ENCODE results near the gene PPP2R5A. TPM values are rescaled to one million over a fixed set of nuclear protein-coding genes. Genes with fewer than 3 reads are reported as not detected.

The PPP2R5A gene
- total and polyA plus RNA-seq, 4 experiments from 2014 or later: 37.9 to 55.0 (median 48.4) TPM

DNA sequence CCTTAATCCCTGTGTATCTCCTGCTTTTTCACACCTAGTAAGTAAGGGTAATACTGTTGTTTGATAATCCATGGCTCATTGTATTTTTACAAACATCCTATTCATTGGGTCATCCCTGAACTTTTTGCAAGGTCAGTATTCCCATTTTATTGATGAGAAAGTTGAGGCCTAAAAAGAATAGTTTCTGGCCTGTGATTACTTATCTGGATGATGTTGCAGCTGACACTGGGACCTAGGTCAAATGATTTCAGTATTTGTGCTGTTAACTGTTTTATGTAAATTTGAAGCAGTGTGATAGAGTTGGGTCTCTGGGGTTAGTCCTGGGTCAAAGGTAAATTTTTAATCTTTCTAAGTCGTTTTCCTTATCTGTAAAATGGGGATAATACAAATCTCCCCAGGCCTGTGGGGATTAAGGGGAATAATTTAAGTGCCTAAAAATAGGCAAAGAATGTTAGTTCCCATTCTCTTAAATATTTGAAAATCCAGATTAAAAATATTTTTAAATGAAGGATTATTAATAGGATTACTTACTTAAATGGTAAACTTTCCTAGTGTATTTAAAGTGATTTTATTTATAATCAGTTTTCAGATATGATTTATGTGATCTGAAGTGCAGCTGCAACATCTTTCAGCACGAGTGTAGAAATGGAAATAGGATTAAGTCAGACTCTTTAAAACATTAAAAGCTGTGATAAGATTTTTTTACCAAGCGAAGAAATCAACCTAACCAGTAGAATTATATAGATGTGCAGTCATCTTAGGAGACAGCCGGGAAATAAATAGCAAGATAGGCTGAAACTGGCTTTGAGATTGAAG is 4.3 kb downstream of the PPP2R5A start:
- H3K27ac ChIP-seq (ENCODE audit: low read depth, low read length): no peak overlapping the region
- Mint-ChIP-seq H3K36me3 (peaks cover 0 to 14% of the 10 kb centered on the region in 2 donors), H3K4me1 (peaks cover 53 to 77% (median 65%) of the 10 kb centered on the region in 4 donors), H3K27me3 (no peaks in the 10 kb centered on the region), H3K9me3 (no peaks in the 10 kb centered on the region), H3K27ac (peak overlapping the region in 2 of 7 donors; percentile 27 to 28), H3K4me3 (peak overlapping the region in 7 of 8 donors; percentile 36 to 80 (median 72))
- POLR2A ChIA-PET (ENCODE audit: partially characterized antibody): interaction anchor here (0.6 to 3.3 kb wide), 4 partner anchors 33 to 219 kb away, joined by 3 to 17 read pairs (median 5); partner anchors contain the start of gene NENF
- CTCF ChIA-PET (ENCODE audit: partially characterized antibody): interaction anchor here (0.7 to 9.0 kb wide), 4 partner anchors 167 to 254 kb away, joined by 3 to 162 read pairs (median 4); partner anchors contain the start of genes DTL and INTS7
- H3K9me3 ChIP-seq (ENCODE audit: control insufficient read depth in 1 of 2, low read length in 2 of 2): no peaks in the 10 kb centered on the region
- intact Hi-C loops (cut with micrococcal nuclease): loop anchor here (2.0 to 10.0 kb wide), 4 partner anchors 77 to 318 kb away; partner anchors contain the start of gene ATF3
- H3K4me1 ChIP-seq (ENCODE audit: insufficient read depth, low read length): peaks cover 68% of the 10 kb centered on the region
- no peaks in the 10 kb centered on the region for H3K36me3 ChIP-seq (ENCODE audit: insufficient read depth, low read length)
- no peak overlapping the region for H3K4me3 ChIP-seq (ENCODE audit: low read length in 2 of 2)
- no peak for DNase-seq
- no peaks in the 10 kb centered on the region for H3K27me3 ChIP-seq (ENCODE audit: insufficient read depth, low read length)

DNA sequence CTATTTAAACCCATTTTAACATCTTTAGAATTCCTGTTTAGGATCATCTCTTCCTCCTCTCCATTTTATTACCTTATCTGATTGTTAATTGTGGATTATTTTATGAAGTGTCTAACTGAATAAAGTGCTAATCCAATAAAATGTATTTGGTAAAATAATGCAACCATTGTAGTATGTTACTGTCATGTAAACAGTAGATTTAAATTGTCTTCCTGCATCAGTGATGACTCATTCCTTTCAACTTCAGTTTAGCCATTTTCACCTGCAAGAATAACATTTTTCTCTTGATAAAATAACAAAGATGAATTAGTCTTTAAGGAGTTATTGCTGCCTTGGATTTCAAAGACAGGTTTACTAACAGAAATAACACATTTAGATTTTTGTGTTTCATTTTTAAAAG is 5.4 kb downstream of the PPP2R5A start:
- H3K27me3 Mint-ChIP-seq: no peaks in the 10 kb centered on the region
- H3K27me3 ChIP-seq (ENCODE audit: insufficient read depth, low read length): no peaks in the 10 kb centered on the region
- H3K27ac Mint-ChIP-seq: peak overlapping the region in 4 of 7 donors; percentile 27 to 88 (median 28)
- no peak overlapping the region for H3K4me3 ChIP-seq (ENCODE audit: low read length in 2 of 2)
- H3K4me3 Mint-ChIP-seq: peak overlapping the region in 7 of 8 donors; percentile 37 to 86 (median 65)
- H3K9me3 Mint-ChIP-seq: no peaks in the 10 kb centered on the region
- no peak for DNase-seq
- peaks cover 78% of the 10 kb centered on the region for H3K4me1 ChIP-seq (ENCODE audit: insufficient read depth, low read length)
- intact Hi-C loops (cut with micrococcal nuclease): loop anchor here (1.0 to 10.0 kb wide), 5 partner anchors 76 to 228 kb away; no protein-coding TSS in a partner anchor
- no peaks in the 10 kb centered on the region for H3K36me3 ChIP-seq (ENCODE audit: insufficient read depth, low read length)
- H3K9me3 ChIP-seq (ENCODE audit: control insufficient read depth in 1 of 2, low read length in 2 of 2): no peaks in the 10 kb centered on the region
- peaks cover 58 to 81% (median 72%) of the 10 kb centered on the region in 4 donors for H3K4me1 Mint-ChIP-seq
- POLR2A ChIA-PET (ENCODE audit: partially characterized antibody): interaction anchor here (1.4 to 3.3 kb wide), 3 partner anchors 34 to 255 kb away, joined by 5 to 17 read pairs (median 7); partner anchors contain the start of genes DTL and INTS7
- H3K36me3 Mint-ChIP-seq: peaks cover 0 to 8% of the 10 kb centered on the region in 2 donors
- no peak overlapping the region for H3K27ac ChIP-seq (ENCODE audit: low read depth, low read length)
- CTCF ChIA-PET (ENCODE audit: partially characterized antibody): interaction anchor here (1.2 to 9.0 kb wide), 12 partner anchors 32 to 255 kb away, joined by 3 to 162 read pairs (median 6); partner anchors contain the start of genes DTL and INTS7

DNA sequence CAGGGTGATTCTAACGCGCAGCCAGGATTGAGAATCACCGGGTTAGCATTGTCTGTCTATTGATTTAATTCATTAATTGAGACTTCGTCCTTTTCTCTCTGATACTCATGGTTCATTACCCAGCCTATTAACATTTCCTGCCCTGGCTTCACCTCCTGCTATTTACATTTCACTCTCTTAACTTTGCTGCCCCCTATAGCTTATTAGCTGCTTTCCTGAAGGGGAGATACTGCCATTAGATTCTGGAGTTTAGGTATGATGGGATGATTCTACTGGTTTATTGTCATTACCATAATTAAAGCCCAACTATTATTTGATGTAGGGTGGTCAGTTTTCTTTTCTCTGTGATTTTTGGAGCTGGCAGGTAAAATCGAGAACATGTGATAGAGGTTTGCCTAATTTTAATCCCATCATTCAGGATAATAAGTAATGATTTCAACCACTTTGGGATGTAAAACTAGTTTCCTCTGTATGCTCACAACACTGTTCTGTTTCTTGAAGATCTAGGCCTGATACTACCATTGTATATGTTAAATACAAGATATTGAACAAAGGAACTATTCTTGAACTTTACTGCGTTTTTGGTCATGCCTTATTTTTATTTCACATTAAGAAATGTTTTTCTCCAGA is 6.4 kb downstream of the PPP2R5A start:
- ChIA-PET CTCF (ENCODE audit: partially characterized antibody) (interaction anchor here (0.7 to 9.0 kb wide), 24 partner anchors 13 to 611 kb away, joined by 3 to 162 read pairs (median 4); partner anchors contain the start of genes DTL and INTS7), POLR2A (ENCODE audit: partially characterized antibody) (interaction anchor here (1.4 to 3.3 kb wide), 3 partner anchors 35 to 256 kb away, joined by 5 to 17 read pairs (median 7); partner anchors contain the start of genes DTL and INTS7)
- H3K4me3 ChIP-seq (ENCODE audit: low read length in 2 of 2): no peak overlapping the region
- intact Hi-C loops (cut with micrococcal nuclease): loop anchor here (1.0 to 10.0 kb wide), 5 partner anchors 75 to 229 kb away; no protein-coding TSS in a partner anchor
- peaks cover 0 to 2% of the 10 kb centered on the region in 2 donors for H3K36me3 Mint-ChIP-seq
- H3K4me1 ChIP-seq (ENCODE audit: insufficient read depth, low read length): peaks cover 87% of the 10 kb centered on the region
- no peaks in the 10 kb centered on the region for H3K36me3 ChIP-seq (ENCODE audit: insufficient read depth, low read length)
- peaks cover 66 to 91% (median 81%) of the 10 kb centered on the region in 4 donors for H3K4me1 Mint-ChIP-seq
- no peak overlapping the region for H3K27ac ChIP-seq (ENCODE audit: low read depth, low read length)
- peak in 4 of 5 donors; percentile 57 to 70 (median 64) for DNase-seq
- H3K9me3 Mint-ChIP-seq: no peaks in the 10 kb centered on the region
- H3K27me3 Mint-ChIP-seq: no peaks in the 10 kb centered on the region
- H3K9me3 ChIP-seq (ENCODE audit: control insufficient read depth in 1 of 2, low read length in 2 of 2): no peaks in the 10 kb centered on the region
- H3K27ac Mint-ChIP-seq: peak overlapping the region in 4 of 7 donors; percentile 0 to 54 (median 16)
- H3K4me3 Mint-ChIP-seq: peak overlapping the region; percentile 27 to 70 (median 60)
- no peaks in the 10 kb centered on the region for H3K27me3 ChIP-seq (ENCODE audit: insufficient read depth, low read length)

GRCh38 chr1:212292250-212293105 is 7.3 kb downstream of the PPP2R5A start:
- Histone ChIP-seq H3K27ac (ENCODE audit: low read depth, low read length) (no peak overlapping the region), H3K27me3 (ENCODE audit: insufficient read depth, low read length) (no peaks in the 10 kb centered on the region), H3K9me3 (ENCODE audit: control insufficient read depth in 1 of 2, low read length in 2 of 2) (no peaks in the 10 kb centered on the region), H3K4me3 (ENCODE audit: low read length in 2 of 2) (no peak overlapping the region), H3K36me3 (ENCODE audit: insufficient read depth, low read length) (no peaks in the 10 kb centered on the region), H3K4me1 (ENCODE audit: insufficient read depth, low read length) (peaks cover 91% of the 10 kb centered on the region)
- Mint-ChIP-seq H3K4me3 (peak overlapping the region in 7 of 8 donors; percentile 3 to 70 (median 66)), H3K27ac (peak overlapping the region in 5 of 7 donors; percentile 17 to 72 (median 39)), H3K9me3 (no peaks in the 10 kb centered on the region), H3K4me1 (peaks cover 69 to 92% (median 82%) of the 10 kb centered on the region in 4 donors), H3K36me3 (no peaks in the 10 kb centered on the region), H3K27me3 (no peaks in the 10 kb centered on the region)
- DNase-seq: no peak
- intact Hi-C loops (cut with micrococcal nuclease): loop anchor here (10.0 kb wide), 1 partner anchor 108 kb away; no protein-coding TSS in a partner anchor
- POLR2A ChIA-PET (ENCODE audit: partially characterized antibody): interaction anchor here (0.7 to 3.3 kb wide), 4 partner anchors 220 to 257 kb away, joined by 3 to 17 read pairs (median 4); partner anchors contain the start of genes DTL and INTS7
- CTCF ChIA-PET (ENCODE audit: partially characterized antibody): interaction anchor here (0.7 to 9.0 kb wide), 15 partner anchors 12 to 611 kb away, joined by 3 to 162 read pairs (median 5); partner anchors contain the start of genes DTL and INTS7

GRCh38 chr1:212293579-212293978 is 8.4 kb downstream of the PPP2R5A start:
- no peaks in the 10 kb centered on the region for H3K36me3 Mint-ChIP-seq
- H3K9me3 ChIP-seq (ENCODE audit: control insufficient read depth in 1 of 2, low read length in 2 of 2): no peaks in the 10 kb centered on the region
- ChIA-PET POLR2A (ENCODE audit: partially characterized antibody) (interaction anchor here (0.7 to 1.4 kb wide), 3 partner anchors 9 to 231 kb away, joined by 3 read pairs; no protein-coding TSS in a partner anchor), CTCF (ENCODE audit: partially characterized antibody) (interaction anchor here (1.8 to 9.0 kb wide), 3 partner anchors 163 to 231 kb away, joined by 8 to 162 read pairs (median 10); no protein-coding TSS in a partner anchor)
- H3K4me1 ChIP-seq (ENCODE audit: insufficient read depth, low read length): peaks cover 85% of the 10 kb centered on the region
- H3K4me3 ChIP-seq (ENCODE audit: low read length in 2 of 2): no peak overlapping the region
- H3K27me3 Mint-ChIP-seq: no peaks in the 10 kb centered on the region
- no peaks in the 10 kb centered on the region for H3K36me3 ChIP-seq (ENCODE audit: insufficient read depth, low read length)
- H3K4me3 Mint-ChIP-seq: peak overlapping the region in 6 of 8 donors; percentile 15 to 69 (median 42)
- no peaks in the 10 kb centered on the region for H3K27me3 ChIP-seq (ENCODE audit: insufficient read depth, low read length)
- H3K27ac Mint-ChIP-seq: peak overlapping the region in 2 of 7 donors; percentile 17 to 40
- intact Hi-C loops (cut with micrococcal nuclease): loop anchor here (10.0 kb wide), 1 partner anchor 109 kb away; no protein-coding TSS in a partner anchor
- H3K4me1 Mint-ChIP-seq: peaks cover 67 to 86% (median 77%) of the 10 kb centered on the region in 4 donors
- no peak overlapping the region for H3K27ac ChIP-seq (ENCODE audit: low read depth, low read length)
- no peaks in the 10 kb centered on the region for H3K9me3 Mint-ChIP-seq
- no peak for DNase-seq

DNA sequence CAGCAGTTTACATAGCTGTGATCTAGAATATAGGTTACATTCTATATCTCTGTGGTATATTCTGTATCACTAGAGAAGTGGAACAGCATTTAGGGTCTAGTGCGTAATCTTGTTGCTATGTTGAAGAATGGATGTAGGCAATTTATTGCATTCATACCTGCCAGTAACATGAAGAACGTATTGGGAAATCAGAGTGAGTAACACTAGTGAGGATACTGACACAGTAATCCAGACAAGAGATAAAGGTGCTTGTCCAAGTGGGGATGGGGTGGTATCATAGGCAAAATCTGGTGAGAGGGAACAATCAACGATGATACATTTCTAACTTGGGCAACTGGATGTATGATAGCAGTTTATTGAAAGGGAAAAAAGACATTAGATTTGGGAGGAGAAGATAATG is 9.8 kb downstream of the PPP2R5A start:
- H3K27me3 ChIP-seq (ENCODE audit: insufficient read depth, low read length): no peaks in the 10 kb centered on the region
- H3K4me1 ChIP-seq (ENCODE audit: insufficient read depth, low read length): peaks cover 80% of the 10 kb centered on the region
- H3K36me3 ChIP-seq (ENCODE audit: insufficient read depth, low read length): no peaks in the 10 kb centered on the region
- no peak overlapping the region for H3K4me3 ChIP-seq (ENCODE audit: low read length in 2 of 2)
- H3K4me1 Mint-ChIP-seq: peaks cover 65 to 84% (median 74%) of the 10 kb centered on the region in 4 donors
- no peaks in the 10 kb centered on the region for H3K9me3 Mint-ChIP-seq
- no peaks in the 10 kb centered on the region for H3K9me3 ChIP-seq (ENCODE audit: control insufficient read depth in 1 of 2, low read length in 2 of 2)
- peak overlapping the region in 4 of 8 donors; percentile 12 to 64 (median 50) for H3K4me3 Mint-ChIP-seq
- H3K36me3 Mint-ChIP-seq: peaks cover 0 to 5% of the 10 kb centered on the region in 2 donors
- ChIA-PET CTCF (ENCODE audit: partially characterized antibody) (interaction anchor here (0.8 to 9.0 kb wide), 4 partner anchors 162 to 259 kb away, joined by 3 to 162 read pairs (median 9); partner anchors contain the start of genes DTL and INTS7), POLR2A (ENCODE audit: partially characterized antibody) (no interaction called here)
- peak overlapping the region in 2 of 7 donors; percentile 17 to 70 for H3K27ac Mint-ChIP-seq
- H3K27ac ChIP-seq (ENCODE audit: low read depth, low read length): no peak overlapping the region
- no peak for DNase-seq
- intact Hi-C loops (cut with micrococcal nuclease): loop anchor here (10.0 kb wide), 1 partner anchor 110 kb away; no protein-coding TSS in a partner anchor
- no peaks in the 10 kb centered on the region for H3K27me3 Mint-ChIP-seq
